Thoracic aorta (tissue), 2 donors: ENCODE data around the gene HSDL1. TPM values are rescaled to one million over a fixed set of nuclear protein-coding genes. Genes with fewer than 3 reads are reported as not detected.
A peak's percentile ranks its signal among the peaks of the same experiment; 100 is the strongest.

Experiments used
- ATAC-seq: fragments of 150-250 bp; one replicate; pipeline ENCODE4 v1.8.0; 2017; ENCODE audit warnings: low read depth; ENCODE audit not compliant: insufficient number of reproducible peaks, low FRiP score
- DNase-seq: peaks from one replicate; pipeline ENCODE4 v3.0.0-alpha.2; 2020; ENCODE audit warnings: low spot score
- H3K27ac ChIP-seq, 2 donors: fragments of 200-600 bp; sonication (generic); 1 replicate in 1 of 2; 2 replicates in 1 of 2; pipeline ENCODE4 v1.5.1; 2016; ENCODE audit warnings: mild to moderate bottlenecking in 2 of 2, moderate library complexity in 2 of 2
- H3K27me3 ChIP-seq: fragments of 200-600 bp; sonication (generic); replicated peaks from 2 replicates; pipeline ENCODE4 v1.6.0; 2016; ENCODE audit warnings: mild to moderate bottlenecking; ENCODE audit not compliant: insufficient read depth
- H3K36me3 ChIP-seq: fragments of 200-600 bp; sonication (generic); one replicate; pipeline ENCODE4 v1.5.1; 2016
- H3K4me1 ChIP-seq, 2 donors: fragments of 200-600 bp; sonication (generic); 1 replicate in 1 of 2; 2 replicates in 1 of 2; pipeline versions ENCODE4 v1.5.1 to v1.6.0; 2016; ENCODE audit warnings: low read depth in 2 of 2, mild to moderate bottlenecking in 1 of 2; ENCODE audit not compliant: control insufficient read depth in 1 of 2
- H3K4me3 ChIP-seq: fragments of 200-600 bp; sonication (generic); 2 replicates; pipeline ENCODE4 v1.5.1; 2016; ENCODE audit warnings: mild to moderate bottlenecking
- H3K9me3 ChIP-seq: fragments of 200-600 bp; sonication (generic); 2 replicates; pipeline ENCODE4 v1.5.1; 2016
- total RNA-seq, 2 donors: library from RNA; depleted of rRNA; stranded (reverse); fragments of >200 nt; gene quantifications; one replicate each; pipeline versions ENCODE4 v1.1.0 to v1.2.3, GENCODE V29; 2016
- TF ChIP-seq, protein P1 (sequence below): fragments of 200-600 bp; sonication (generic); IDR thresholded peaks from one replicate; pipeline ENCODE4 v1.5.1; 2019; ENCODE audit warnings: antibody characterized with exemption

HSDL1 gene
- total RNA-seq, 2 donors from 2014 or later, result 7.2 to 14.4 TPM

DNA sequence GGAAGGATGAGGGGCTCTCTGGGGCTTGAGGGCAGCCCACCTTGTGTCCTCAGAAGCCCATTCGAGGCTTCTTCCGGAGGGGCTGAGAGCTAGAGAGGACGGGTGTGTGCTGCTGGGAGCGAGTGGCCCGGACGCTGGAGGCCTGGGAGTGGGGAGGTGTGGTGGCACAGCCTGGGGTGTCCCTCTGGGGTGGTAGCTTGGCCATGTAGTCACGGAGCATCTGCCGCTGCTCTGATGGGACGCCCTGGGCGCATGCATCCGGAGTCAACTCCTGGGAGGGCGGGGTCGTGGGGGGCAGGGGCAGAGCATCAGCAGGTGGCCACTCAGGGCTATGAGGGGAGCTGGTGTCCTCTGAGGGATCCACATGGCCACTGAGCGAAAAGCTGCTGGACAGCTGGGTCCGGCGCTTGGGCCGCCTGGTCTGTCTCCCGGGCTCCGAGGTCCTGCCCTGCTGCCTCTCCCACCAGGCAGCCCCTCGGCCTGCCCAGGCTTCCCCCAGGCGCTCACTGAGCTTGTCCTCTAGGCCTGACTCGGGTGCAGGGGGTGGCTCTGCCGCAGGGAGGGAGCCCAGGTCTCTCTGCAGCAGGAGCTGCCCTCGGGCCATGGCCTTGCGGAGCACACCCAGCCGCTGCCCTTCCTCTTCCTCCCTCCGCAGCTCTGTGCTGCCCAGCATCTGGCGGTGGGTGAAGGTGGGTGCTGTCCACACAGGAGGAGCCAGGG, 34.1 kb upstream of the HSDL1 start:
- H3K4me1 ChIP-seq, result peaks cover 20 to 34% of the 10 kb centered on the region in 2 donors
- no peak for ATAC-seq
- H3K27me3 ChIP-seq, result no peaks in the 10 kb centered on the region
- H3K36me3 ChIP-seq, result peaks cover 42% of the 10 kb centered on the region
- DNase-seq, result no peak
- H3K9me3 ChIP-seq, result no peaks in the 10 kb centered on the region
- no peak overlapping the region for H3K4me3 ChIP-seq
- TF ChIP-seq, protein P1, sequence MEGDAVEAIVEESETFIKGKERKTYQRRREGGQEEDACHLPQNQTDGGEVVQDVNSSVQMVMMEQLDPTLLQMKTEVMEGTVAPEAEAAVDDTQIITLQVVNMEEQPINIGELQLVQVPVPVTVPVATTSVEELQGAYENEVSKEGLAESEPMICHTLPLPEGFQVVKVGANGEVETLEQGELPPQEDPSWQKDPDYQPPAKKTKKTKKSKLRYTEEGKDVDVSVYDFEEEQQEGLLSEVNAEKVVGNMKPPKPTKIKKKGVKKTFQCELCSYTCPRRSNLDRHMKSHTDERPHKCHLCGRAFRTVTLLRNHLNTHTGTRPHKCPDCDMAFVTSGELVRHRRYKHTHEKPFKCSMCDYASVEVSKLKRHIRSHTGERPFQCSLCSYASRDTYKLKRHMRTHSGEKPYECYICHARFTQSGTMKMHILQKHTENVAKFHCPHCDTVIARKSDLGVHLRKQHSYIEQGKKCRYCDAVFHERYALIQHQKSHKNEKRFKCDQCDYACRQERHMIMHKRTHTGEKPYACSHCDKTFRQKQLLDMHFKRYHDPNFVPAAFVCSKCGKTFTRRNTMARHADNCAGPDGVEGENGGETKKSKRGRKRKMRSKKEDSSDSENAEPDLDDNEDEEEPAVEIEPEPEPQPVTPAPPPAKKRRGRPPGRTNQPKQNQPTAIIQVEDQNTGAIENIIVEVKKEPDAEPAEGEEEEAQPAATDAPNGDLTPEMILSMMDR, result no peak
- H3K27ac ChIP-seq, result no peak overlapping the region

DNA sequence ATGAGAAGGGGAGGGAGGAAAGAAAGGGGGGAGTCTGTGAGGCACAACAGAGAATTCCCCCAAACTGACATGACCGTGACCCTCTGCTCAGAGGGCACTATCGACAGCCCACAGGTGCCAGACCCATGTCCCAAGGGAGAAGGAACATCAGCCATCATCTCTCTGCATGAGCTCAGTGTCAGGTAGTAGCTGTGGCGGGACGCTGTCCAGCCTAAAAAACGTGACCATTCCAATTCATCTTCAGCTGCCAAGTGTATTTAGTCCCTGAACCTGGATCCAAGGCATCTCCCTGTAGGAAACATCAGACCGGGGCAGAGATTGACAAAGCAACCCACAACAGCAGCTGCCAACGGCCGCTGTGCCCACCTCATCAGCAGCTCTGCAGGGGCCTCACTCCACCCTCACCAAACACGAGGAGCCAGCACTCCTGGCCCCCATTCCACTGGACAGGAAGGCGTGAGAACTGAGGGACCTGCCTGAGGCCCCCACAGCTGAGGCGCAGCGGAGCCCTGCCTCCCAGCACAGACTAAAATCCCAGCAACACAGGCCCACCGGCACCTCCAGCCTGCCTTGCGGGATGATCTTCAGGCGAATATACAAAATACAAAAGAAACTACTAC, 33.3 kb upstream of the HSDL1 start:
- ATAC-seq (no peak), DNase-seq (no peak)
- Histone ChIP-seq H3K4me1 (peaks cover 20 to 34% of the 10 kb centered on the region in 2 donors), H3K36me3 (peaks cover 38% of the 10 kb centered on the region), H3K27ac (peak overlapping the region; percentile 80 to 91), H3K9me3 (no peaks in the 10 kb centered on the region), H3K27me3 (no peaks in the 10 kb centered on the region), H3K4me3 (no peak overlapping the region)
- TF ChIP-seq, protein P1, result no peak

DNA sequence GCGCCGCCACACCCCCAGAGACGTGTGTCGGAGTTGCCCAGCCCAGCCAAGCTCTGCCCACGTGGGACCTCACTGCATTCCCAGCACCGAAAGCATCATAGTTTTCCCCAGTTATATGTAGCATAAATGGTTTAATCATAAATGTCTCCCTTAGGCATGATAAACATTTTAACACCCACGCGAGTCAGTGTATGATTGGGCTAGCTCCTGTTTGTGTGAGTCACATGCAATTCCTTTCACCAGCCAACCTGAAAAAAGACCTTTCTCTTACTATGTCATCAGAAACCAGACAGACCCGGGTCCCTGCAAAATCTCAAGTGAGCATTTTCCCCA, 32.7 kb upstream of the HSDL1 start:
- H3K27ac ChIP-seq, result peak overlapping the region; percentile 80 to 91

DNA sequence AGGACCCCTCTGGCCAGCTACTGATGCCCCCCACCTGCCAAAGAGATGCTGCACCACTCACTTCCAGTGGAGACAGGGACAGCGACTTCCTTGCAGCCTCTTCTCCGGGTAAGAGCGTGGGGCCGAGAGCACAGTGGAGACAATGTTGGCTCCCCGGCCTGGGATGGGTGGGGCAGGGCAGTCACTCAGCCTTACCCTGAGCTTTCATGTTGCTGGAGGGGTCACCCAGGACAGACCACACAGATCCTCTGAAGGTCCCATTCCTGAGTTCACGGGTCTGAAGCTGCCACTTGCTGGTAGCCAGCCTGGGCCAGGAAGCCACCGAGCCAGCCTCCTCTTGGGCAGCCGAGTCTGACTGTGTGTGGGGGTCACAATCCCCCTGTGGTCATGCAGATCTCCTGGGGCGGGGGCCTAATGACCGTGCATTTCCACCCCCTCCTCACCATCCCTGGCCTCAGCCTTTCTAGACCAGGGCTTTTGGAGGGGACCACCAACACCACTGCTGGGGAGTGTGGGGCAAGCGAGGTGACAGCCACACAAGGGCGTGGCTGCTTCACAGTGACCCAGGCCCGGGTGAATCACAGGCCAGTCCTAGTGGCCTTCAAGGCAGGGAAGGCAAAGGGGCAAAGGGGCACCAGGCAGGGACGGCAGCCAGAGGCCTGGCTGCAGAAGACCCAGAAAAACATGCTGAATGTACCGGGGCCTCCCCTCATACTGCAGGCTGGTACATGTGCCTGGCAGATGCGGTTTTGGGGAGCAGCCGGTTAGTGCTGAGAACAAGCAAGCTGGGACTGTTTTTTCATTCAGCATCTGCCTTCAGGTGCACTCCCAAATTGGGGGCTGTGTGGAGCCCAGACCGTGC, 31.4 kb upstream of the HSDL1 start:
- no peak for ATAC-seq
- no peak for DNase-seq
- H3K36me3 ChIP-seq, result peaks cover 22% of the 10 kb centered on the region
- peak overlapping the region; percentile 80 to 91 for H3K27ac ChIP-seq
- H3K4me3 ChIP-seq, result no peak overlapping the region
- H3K4me1 ChIP-seq, result peaks cover 20 to 34% of the 10 kb centered on the region in 2 donors
- no peaks in the 10 kb centered on the region for H3K9me3 ChIP-seq
- TF ChIP-seq, protein P1, result no peak
- H3K27me3 ChIP-seq, result no peaks in the 10 kb centered on the region

More for the DNA sequence above, 32.7 kb upstream of the HSDL1 start:
- Histone ChIP-seq H3K4me1 (peaks cover 20 to 34% of the 10 kb centered on the region in 2 donors), H3K36me3 (peaks cover 32% of the 10 kb centered on the region), H3K4me3 (no peak overlapping the region), H3K27me3 (no peaks in the 10 kb centered on the region), H3K9me3 (no peaks in the 10 kb centered on the region)
- ATAC-seq (no peak), DNase-seq (peak; percentile 21)
- TF ChIP-seq, protein P1, result no peak
